ENCODE data around the gene C1orf74. TPM values are rescaled to one million over a fixed set of nuclear protein-coding genes. Genes with fewer than 3 reads are reported as not detected.

Gene C1orf74
- total RNA-seq, 4 donors from 2014 or later: 2.3 to 3.7 (median 2.8) TPM

DNA sequence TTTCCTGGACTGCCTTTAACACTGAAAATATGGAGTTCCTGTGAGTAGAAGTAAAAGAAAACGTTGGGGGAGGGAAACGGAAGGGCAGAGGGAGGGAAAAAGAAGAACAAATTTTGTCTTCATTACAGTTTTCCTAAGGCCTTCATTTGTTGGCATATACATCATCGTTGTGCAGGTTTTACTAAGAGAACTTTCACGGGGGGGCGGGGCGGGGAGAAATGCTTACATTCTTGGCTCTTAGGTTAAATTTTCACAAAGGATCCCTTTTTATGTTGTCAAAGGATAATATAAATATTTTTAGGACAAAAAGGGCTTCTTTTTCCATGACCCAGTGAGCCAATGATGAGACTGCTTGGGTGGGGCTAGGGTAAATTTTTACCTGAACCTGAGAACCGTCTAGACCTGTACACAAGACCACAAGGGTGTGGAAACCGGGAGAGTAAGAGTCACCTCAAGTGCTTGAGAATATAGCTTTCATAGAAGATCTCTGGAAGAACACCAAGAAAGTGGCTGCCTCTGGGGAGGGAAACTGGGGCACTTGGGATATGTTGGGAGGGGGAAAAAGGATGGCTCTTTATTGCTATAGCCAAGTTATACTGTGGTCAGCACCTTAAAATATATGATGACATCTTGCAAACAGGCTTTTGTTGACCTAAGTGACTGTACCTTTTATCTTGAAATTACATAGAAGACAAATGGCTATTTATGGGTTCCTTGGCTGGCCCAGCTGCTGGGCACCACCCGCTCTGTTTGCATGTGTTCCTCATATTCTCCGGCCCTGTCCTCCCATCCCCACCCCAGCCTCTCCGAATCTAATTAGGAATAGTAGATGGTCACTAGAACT, 41.5 kb upstream of the C1orf74 start:
- no peak for DNase-seq (ENCODE audit: low spot score in 2 of 2)
- H3K4me3 ChIP-seq (ENCODE audit: low read depth, poor library complexity, severe bottlenecking): no peak overlapping the region
- TF ChIP-seq, protein P1, sequence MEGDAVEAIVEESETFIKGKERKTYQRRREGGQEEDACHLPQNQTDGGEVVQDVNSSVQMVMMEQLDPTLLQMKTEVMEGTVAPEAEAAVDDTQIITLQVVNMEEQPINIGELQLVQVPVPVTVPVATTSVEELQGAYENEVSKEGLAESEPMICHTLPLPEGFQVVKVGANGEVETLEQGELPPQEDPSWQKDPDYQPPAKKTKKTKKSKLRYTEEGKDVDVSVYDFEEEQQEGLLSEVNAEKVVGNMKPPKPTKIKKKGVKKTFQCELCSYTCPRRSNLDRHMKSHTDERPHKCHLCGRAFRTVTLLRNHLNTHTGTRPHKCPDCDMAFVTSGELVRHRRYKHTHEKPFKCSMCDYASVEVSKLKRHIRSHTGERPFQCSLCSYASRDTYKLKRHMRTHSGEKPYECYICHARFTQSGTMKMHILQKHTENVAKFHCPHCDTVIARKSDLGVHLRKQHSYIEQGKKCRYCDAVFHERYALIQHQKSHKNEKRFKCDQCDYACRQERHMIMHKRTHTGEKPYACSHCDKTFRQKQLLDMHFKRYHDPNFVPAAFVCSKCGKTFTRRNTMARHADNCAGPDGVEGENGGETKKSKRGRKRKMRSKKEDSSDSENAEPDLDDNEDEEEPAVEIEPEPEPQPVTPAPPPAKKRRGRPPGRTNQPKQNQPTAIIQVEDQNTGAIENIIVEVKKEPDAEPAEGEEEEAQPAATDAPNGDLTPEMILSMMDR (IDR thresholded peaks at IDR 0.05): no peak
- no peak for TF ChIP-seq POLR2A (IDR thresholded peaks at IDR 0.05)
- intact Hi-C loops (cut with DNase I; ENCODE audit: low total_unique reads): no loop called here
- 47 to 49% methylated on average over 11 of the region's 11 CpGs for WGBS, 2 donors

DNA sequence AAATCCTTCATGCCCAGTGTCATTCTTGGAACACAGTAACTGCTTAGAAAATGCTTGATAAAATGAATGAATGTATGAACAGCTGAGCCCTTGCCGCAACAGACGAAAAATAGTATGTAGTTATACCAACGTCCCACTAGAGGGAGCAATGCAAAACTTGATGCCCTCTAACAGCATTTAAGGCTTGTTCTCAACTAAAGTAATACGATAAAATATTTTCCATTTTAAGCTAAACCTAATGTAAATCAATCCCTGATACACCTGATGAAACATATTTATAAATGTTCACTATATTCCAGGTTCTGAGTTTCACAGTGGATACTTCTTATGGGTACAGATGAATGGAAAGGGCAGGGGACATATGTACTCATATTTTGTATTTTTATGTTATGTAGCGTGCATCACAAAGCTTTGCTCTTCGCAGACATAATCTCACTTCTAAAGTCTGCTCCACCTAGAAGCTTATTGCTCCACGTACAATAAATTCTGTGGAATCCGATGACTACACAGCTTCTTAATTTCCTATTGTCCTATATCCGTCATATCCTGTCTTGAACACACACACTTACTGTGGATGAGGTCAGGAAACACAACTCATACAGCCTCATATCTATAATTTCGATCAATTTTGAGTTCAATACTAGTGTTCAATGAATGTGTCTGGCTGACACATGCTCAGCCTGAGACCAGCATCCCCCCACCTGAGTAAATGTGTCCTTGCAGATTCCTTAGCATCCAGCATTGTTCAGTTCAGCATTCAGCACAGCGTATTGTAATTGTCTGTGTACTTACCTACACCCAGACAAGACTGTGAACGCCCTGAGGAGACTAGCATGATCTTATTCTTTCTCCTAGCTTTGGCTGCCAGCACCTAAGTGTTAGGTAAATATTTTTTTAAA, 39.0 kb upstream of the C1orf74 start:
- intact Hi-C loops (cut with DNase I; ENCODE audit: low total_unique reads): loop anchor here (2.0 kb wide), 1 partner anchor 39 kb away; the partner anchor contains the start of gene C1orf74
- WGBS, 2 donors: 19 to 22% methylated on average over 12 of the region's 12 CpGs
- no peak overlapping the region for H3K4me3 ChIP-seq (ENCODE audit: low read depth, poor library complexity, severe bottlenecking)
- no peak for DNase-seq (ENCODE audit: low spot score in 2 of 2)
- no peak for TF ChIP-seq POLR2A (IDR thresholded peaks at IDR 0.05)
- TF ChIP-seq, protein P1 (IDR thresholded peaks at IDR 0.05): no peak

DNA sequence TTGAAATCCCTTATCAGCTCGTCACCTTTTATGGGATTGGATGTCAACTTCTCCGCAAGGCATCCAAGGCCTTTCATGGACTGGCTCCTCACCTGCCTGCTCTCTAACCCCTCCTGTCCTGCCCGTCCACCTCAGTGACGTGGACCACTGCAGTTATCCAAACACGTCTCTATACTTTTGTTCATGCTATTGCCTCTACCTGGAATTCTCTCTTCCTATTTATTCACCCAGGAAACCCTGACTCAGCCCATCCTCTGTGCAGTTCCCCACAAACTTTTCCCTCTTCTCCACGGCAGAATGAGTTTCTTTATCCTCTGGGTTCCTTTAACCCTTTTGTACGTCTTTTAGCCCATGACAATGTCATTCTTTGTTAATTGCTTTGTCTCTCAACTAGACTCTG, 38.3 kb upstream of the C1orf74 start:
- intact Hi-C loops (cut with DNase I; ENCODE audit: low total_unique reads): loop anchor here (2.0 kb wide), 1 partner anchor 38 kb away; the partner anchor contains the start of gene C1orf74
- 54 to 61% methylated on average over 7 of the region's 7 CpGs for WGBS, 2 donors
- H3K4me3 ChIP-seq (ENCODE audit: low read depth, poor library complexity, severe bottlenecking): no peak overlapping the region
- no peak for DNase-seq (ENCODE audit: low spot score in 2 of 2)
- TF ChIP-seq POLR2A (IDR thresholded peaks at IDR 0.05): no peak
- TF ChIP-seq, protein P1 (IDR thresholded peaks at IDR 0.05): no peak

DNA sequence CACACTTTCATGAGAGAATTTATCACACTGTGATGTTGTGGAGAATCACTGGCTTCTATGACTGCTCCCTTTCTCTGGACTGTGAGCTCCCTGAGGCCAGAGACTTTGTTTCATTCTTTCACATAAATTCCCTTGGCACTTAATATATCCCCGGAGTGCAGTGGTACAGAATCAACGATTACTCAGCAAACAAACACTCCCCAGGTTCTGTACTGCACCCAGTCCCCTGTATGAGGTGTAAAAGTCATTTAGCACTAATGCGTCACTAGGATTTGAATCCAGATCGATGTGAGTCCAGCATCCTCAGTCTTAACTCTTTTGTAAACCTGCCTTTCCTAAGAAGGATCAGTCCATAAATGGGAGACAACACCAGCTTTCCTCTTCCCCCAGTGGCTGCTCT, 36.6 kb upstream of the C1orf74 start:
- no peak for DNase-seq (ENCODE audit: low spot score in 2 of 2)
- TF ChIP-seq POLR2A (IDR thresholded peaks at IDR 0.05): no peak
- TF ChIP-seq, protein P1 (IDR thresholded peaks at IDR 0.05): no peak
- 53 to 57% methylated on average over 4 of the region's 4 CpGs for WGBS, 2 donors
- H3K4me3 ChIP-seq (ENCODE audit: low read depth, poor library complexity, severe bottlenecking): no peak overlapping the region
- intact Hi-C loops (cut with DNase I; ENCODE audit: low total_unique reads): no loop called here

DNA sequence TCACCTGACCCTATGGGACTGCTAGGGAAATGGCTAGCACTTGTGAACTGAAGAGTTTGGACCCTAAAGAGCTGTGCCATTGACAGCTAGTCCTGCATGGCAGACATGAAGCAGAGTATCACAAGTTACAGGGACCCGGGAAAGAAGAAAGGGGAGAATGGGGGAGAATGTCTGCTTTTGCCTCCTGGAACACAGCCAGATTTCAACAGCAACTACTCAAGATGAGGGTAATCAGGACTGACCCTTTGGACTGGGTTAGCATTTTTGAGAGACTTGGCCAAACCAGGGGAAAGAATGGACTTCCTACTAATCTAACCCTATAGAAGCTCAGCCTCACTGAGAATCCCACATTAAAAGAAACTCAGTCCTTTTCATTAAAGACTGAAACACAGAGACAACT, 34.7 kb upstream of the C1orf74 start:
- 41 to 65% methylated on average over 1 of the region's 1 CpG for WGBS, 2 donors
- no peak overlapping the region for H3K4me3 ChIP-seq (ENCODE audit: low read depth, poor library complexity, severe bottlenecking)
- TF ChIP-seq POLR2A (IDR thresholded peaks at IDR 0.05): no peak
- TF ChIP-seq, protein P1 (IDR thresholded peaks at IDR 0.05): no peak
- DNase-seq (ENCODE audit: low spot score in 2 of 2): no peak
- intact Hi-C loops (cut with DNase I; ENCODE audit: low total_unique reads): no loop called here
